HG03460 (cell line): Measurements from ENCODE around the gene RIPK1.
"Not testable (repeated sequence)": the region's sequence is repeated elsewhere in the genome, so short reads cannot be mapped to it uniquely, and the experiment has no call there.

Experiments
- ATAC-seq: cut with Tn5 transposase; IDR thresholded peaks from one replicate; pipeline ENCODE4 v1.9.1; 2021; ENCODE audit not compliant: unreplicated experiment

RIPK1 gene

GRCh38 chr6:3133515-3133914 lies 65.2 kb downstream of the RIPK1 start:
- ATAC-seq, result no peak

- no peak for ATAC-seq
Observed at GRCh38 chr6:3135668-3136291, 67.5 kb downstream of the RIPK1 start.

- no peak for ATAC-seq
Observed at GRCh38 chr6:3136292-3137011, 68.2 kb downstream of the RIPK1 start.

- no peak for ATAC-seq
Observed at GRCh38 chr6:3137057-3137777, 68.9 kb downstream of the RIPK1 start.

DNA sequence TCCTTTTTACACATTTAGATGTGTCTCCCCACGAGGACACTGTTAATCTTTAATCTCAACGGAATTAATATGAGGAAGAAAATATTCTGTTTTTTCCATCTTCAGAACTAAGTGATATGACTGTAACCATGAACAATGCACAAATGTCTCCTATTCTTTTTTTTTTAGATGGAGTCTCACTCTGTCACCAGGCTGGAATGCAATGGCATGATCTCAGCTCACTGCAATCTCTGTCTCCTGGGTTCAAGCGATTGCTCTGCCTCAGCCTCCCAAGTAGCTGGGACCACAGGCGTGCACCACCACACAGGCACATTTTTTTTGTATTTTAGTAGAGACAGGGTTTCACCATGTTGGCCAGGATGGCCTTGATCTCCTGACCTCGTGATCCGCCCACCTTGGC lies 69.6 kb downstream of the RIPK1 start:
- not testable (repeated sequence) for ATAC-seq

GRCh38 chr6:3138341-3138740 lies 70.0 kb downstream of the RIPK1 start:
- ATAC-seq, result no peak

DNA sequence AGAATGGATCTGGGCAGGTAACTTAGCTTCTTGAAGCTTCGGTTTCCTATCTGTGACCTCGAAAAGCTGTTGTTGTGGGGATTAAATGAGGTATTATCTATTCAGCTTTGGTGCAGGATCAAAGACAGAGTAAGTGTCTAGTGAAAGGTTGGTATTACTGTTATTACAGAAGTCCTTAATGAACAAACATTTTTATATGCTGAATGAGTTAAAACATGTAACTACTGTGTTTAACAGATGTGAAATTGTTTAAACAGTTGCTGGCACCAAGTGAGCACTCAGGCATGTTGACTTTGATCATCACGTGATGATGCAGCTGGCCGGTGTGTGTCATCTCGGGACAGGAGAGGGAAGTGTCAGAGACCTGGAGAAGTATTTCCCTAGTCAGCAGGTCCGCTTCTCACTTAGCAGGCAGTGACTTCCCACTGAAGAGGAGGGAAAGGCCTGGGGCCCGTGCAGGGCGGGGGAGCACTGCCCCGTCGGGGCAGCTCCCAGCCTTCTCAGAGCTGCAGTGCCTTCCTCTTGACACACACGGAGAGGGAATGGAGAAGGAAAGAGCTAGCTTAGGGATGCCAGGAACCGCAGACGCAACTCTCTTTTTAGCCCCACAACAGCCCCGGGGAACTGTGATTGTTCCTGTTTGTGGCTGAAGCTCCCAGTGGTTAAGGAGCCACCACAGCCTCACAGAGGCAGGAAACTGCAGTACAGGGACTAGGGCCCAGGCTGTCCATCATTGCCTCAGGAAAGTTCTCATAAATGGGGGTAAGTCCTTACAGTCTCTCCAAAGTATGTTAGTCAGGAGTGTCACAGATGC lies 71.0 kb downstream of the RIPK1 start:
- ATAC-seq, result no peak

DNA sequence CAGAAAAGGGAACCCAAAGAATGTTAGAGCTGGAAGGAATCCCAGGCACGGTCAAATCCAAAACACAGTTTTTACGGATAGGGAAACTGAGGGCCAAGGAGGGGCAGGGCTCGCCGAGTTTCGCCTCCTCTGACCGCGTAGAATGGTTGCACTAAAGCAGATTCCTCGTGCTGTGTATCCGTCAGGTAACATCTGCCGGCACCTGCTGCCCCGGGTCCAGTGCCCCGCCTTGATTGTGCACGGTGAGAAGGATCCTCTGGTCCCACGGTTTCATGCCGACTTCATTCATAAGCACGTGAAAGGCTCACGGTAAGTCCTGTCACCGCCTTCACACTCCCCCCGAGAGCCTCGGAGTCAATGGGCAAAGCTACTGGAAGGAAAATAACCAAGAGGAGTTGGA lies 71.9 kb downstream of the RIPK1 start:
- no peak for ATAC-seq

- no peak for ATAC-seq
Observed at GRCh38 chr6:3142536-3142935, 74.2 kb downstream of the RIPK1 start.

- no peak for ATAC-seq
Observed at GRCh38 chr6:3143158-3143557, 74.9 kb downstream of the RIPK1 start.

DNA sequence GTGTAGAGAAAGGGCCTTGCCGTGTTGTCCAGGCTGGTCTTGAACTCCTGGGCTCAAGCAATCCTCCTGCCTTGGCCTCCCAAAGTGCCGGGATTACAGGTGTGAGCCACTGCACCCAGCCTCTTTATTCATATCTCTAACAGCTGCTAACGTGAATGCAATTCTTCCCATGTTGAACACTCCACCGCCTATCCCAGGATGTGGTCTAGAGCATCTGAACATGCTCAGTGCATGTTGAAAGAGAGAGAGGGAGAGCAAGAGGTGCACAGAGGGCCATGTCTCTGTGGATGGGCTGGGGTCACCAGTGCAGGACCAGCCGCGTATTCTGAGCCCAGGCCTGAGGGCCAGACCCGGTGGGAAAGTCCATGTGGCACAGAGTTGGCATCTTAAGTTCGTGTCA lies 76.3 kb downstream of the RIPK1 start:
- no peak for ATAC-seq

- no peak for ATAC-seq
Observed at GRCh38 chr6:3147914-3148757, 79.8 kb downstream of the RIPK1 start.

GRCh38 chr6:3151691-3152090 lies 83.4 kb downstream of the RIPK1 start:
- no peak for ATAC-seq

- no peak for ATAC-seq
Observed at GRCh38 chr6:3152689-3153088, 84.4 kb downstream of the RIPK1 start.

- not testable (repeated sequence) for ATAC-seq
Observed at GRCh38 chr6:3155416-3155815, 87.1 kb downstream of the RIPK1 start.

DNA sequence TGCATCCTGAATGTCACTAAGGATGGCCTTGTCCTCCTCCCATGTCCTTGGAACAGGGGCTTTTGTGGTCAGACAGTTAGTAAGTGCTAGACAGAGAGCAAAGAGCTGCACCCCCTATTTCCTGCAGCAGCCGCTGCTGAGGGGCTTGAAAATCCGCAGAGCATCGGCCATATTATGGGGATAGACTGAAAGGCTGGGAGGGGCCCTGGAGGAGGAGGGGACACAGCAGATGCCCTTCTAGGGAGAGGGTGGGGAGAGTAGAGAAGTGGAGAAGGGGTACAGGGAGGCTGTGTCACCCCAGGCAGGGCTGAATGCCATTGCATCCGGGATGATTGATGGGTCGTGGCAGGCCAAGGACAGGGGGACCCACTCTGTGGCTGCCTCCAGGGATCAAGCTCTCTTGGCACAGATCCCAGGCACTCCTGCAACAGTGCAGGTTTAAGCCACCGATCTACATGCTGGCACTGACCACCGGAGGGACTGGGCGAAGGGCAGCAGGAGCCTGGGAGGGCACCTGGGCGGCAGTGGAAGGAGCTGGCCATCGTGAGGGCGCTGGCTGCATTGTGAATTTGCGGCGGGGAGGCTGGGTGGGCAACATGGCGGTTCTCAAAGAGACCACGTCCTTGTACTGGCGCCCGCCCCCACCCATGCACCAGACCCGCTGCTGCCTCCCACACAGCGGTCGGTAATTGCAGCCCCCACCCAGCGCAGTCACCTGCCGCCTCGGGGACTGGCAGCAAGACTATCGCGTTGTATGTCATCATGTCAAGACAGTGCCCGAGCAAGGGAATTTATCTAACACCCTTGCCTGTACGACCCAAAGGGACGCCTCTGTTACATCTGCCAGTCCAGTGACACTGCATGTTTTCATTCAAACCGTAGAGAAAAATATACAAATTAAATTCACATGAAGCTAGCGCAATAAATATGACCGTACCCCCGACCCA lies 88.2 kb downstream of the RIPK1 start:
- ATAC-seq, result not testable (repeated sequence)

GRCh38 chr6:3157131-3157933 lies 89.0 kb downstream of the RIPK1 start, which contains the start of gene TUBB2A:
Gene TUBB2A, minus strand, starts transcription at chr6:3157544. Its CDS starts 81 bp downstream, at chr6:3157463.
- peak; percentile 71 for ATAC-seq
